Sigmoid colon (tissue), 7 donors: ENCODE measurements around the gene MEAF6. TPM values are rescaled to one million over a fixed set of nuclear protein-coding genes. Genes with fewer than 3 reads are reported as not detected.
A peak's percentile ranks its signal among the peaks of the same experiment; 100 is the strongest.

Source experiments
- DNase-seq: peaks from one replicate; pipeline ENCODE4 v3.0.0-alpha.2; 2019
- H3K27ac ChIP-seq, 4 donors: fragments of 200-600 bp; sonication (generic); one replicate each; pipeline ENCODE4 v1.5.1; 2016 to 2019; ENCODE audit warnings: mild to moderate bottlenecking in 1 of 4
- H3K27me3 ChIP-seq, 3 donors: fragments of 200-600 bp; sonication (generic); one replicate each; pipeline ENCODE4 v1.5.1; 2019; ENCODE audit warnings: mild to moderate bottlenecking in 1 of 3
- H3K36me3 ChIP-seq, 4 donors: fragments of 200-600 bp; sonication (generic); one replicate each; pipeline ENCODE4 v1.5.1; 2016 to 2019
- H3K4me1 ChIP-seq, 4 donors: fragments of 200-600 bp; sonication (generic); one replicate each; pipeline ENCODE4 v1.5.1; 2017 to 2019
- H3K4me3 ChIP-seq, 4 donors: fragments of 200-600 bp; sonication (generic); one replicate each; pipeline ENCODE4 v1.5.1; 2017 to 2019; ENCODE audit warnings: mild to moderate bottlenecking in 2 of 4, moderate library complexity in 1 of 4
- H3K9me3 ChIP-seq, 4 donors: fragments of 200-600 bp in 3 of 4; sonication (generic) in 3 of 4; one replicate each; pipeline versions ENCODE4 v1.5.1 to v1.6.1; 2013 to 2019
- EP300 ChIP-seq, 4 donors: sonication (generic); formaldehyde crosslinking; IDR thresholded peaks; one replicate each; pipeline ENCODE4 v1.6.1; 2017; ENCODE audit warnings: antibody characterized with exemption in 4 of 4
- POLR2A ChIP-seq, 2 donors: fragments of 450-650 bp; IDR thresholded peaks; one replicate each; pipeline ENCODE4 v1.6.1; 2016; ENCODE audit warnings: antibody characterized with exemption in 2 of 2, mild to moderate bottlenecking in 2 of 2, moderate library complexity in 2 of 2
- POLR2AphosphoS5 ChIP-seq, 4 donors: sonication (generic); formaldehyde crosslinking; IDR thresholded peaks; one replicate each; pipeline ENCODE4 v1.6.1; 2017; ENCODE audit warnings: antibody characterized with exemption in 4 of 4
- WGBS, 2 donors: extraction: QIAGEN DNeasy Blood & Tissue Kit; methylation state at CpG; one replicate each; pipeline ENCODE4 v1.1.7; 2013; 5-methylcytosine and 5-hydroxymethylcytosine counted together
- intact Hi-C: fragments of 100-400 bp; cut with DNase I; formaldehyde crosslinking; loops from one replicate; pipeline ENCODE4 v1.15.1; 2023
- polyA plus RNA-seq, 3 donors: library from polyadenylated mRNA; stranded (reverse); fragments of 200-250 nt; gene quantifications; one replicate each; pipeline ENCODE4 v1.2.3, GENCODE V29; 2013
- total RNA-seq, 4 donors: library from RNA; depleted of rRNA; stranded (reverse); fragments of >200 nt; gene quantifications; one replicate each; pipeline ENCODE4 v1.1.0, GENCODE V29; 2016
- TF ChIP-seq, protein P1 (sequence below), 4 experiments: fragments of 450-650 bp in 3 of 4; fragments of 200-600 bp in 1 of 4; IDR thresholded peaks; one replicate each; pipeline ENCODE4 v1.5.1; 2016 to 2019; ENCODE audit warnings: antibody characterized with exemption in 4 of 4, mild to moderate bottlenecking in 3 of 4, moderate library complexity in 2 of 4
- donor health status: healthy with polysubstance abuse.
- donor health status: Bipolar disorder and iron deficiency.
- donor health status: healthy.

Gene MEAF6
- total and polyA plus RNA-seq, 7 donors = 43.0 to 84.5 (median 64.0) TPM

DNA sequence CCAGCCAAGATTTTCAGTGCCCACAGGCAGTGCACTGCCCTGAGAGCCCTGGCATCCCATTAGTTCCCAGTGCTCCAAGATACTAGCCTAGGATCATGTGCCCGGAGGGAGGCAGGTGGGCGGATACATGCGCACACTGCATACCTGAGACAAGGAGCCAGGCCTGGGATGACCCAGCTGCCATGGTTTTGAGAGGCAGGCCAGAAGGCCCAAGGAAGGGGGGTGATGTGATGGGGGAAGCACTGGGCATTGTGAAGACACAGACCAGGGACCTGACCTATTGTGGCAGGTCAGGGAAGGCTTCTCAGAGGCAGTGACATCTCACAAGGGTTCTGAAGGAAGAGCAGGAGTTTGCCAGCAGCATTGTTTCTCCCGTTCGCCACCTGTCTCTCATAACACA, 36.6 kb downstream of the MEAF6 start:
- peaks cover 9 to 36% (median 29%) of the 10 kb centered on the region in 4 donors for H3K36me3 ChIP-seq
- H3K27me3 ChIP-seq = no peaks in the 10 kb centered on the region
- WGBS, 2 donors = 63 to 65% methylated on average over 5 of the region's 5 CpGs
- no peaks in the 10 kb centered on the region for H3K9me3 ChIP-seq
- intact Hi-C loops = loop anchor here (10.0 kb wide), 1 partner anchor 527 kb away; the partner anchor contains the start of gene FHL3
- H3K27ac ChIP-seq = peak overlapping the region; percentile 94 to 99 (median 96)
- DNase-seq = no peak
- no peak for TF ChIP-seq POLR2AphosphoS5 (IDR thresholded peaks at IDR 0.05)
- TF ChIP-seq, protein P1, sequence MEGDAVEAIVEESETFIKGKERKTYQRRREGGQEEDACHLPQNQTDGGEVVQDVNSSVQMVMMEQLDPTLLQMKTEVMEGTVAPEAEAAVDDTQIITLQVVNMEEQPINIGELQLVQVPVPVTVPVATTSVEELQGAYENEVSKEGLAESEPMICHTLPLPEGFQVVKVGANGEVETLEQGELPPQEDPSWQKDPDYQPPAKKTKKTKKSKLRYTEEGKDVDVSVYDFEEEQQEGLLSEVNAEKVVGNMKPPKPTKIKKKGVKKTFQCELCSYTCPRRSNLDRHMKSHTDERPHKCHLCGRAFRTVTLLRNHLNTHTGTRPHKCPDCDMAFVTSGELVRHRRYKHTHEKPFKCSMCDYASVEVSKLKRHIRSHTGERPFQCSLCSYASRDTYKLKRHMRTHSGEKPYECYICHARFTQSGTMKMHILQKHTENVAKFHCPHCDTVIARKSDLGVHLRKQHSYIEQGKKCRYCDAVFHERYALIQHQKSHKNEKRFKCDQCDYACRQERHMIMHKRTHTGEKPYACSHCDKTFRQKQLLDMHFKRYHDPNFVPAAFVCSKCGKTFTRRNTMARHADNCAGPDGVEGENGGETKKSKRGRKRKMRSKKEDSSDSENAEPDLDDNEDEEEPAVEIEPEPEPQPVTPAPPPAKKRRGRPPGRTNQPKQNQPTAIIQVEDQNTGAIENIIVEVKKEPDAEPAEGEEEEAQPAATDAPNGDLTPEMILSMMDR (IDR thresholded peaks at IDR 0.05) = no peak
- TF ChIP-seq EP300 (IDR thresholded peaks at IDR 0.05) = no peak
- no peak for TF ChIP-seq POLR2A (IDR thresholded peaks at IDR 0.05)
- peak overlapping the region in 3 of 4 donors; percentile 77 to 93 (median 80) for H3K4me3 ChIP-seq
- peaks cover 0 to 70% (median 69%) of the 10 kb centered on the region in 4 donors for H3K4me1 ChIP-seq

DNA sequence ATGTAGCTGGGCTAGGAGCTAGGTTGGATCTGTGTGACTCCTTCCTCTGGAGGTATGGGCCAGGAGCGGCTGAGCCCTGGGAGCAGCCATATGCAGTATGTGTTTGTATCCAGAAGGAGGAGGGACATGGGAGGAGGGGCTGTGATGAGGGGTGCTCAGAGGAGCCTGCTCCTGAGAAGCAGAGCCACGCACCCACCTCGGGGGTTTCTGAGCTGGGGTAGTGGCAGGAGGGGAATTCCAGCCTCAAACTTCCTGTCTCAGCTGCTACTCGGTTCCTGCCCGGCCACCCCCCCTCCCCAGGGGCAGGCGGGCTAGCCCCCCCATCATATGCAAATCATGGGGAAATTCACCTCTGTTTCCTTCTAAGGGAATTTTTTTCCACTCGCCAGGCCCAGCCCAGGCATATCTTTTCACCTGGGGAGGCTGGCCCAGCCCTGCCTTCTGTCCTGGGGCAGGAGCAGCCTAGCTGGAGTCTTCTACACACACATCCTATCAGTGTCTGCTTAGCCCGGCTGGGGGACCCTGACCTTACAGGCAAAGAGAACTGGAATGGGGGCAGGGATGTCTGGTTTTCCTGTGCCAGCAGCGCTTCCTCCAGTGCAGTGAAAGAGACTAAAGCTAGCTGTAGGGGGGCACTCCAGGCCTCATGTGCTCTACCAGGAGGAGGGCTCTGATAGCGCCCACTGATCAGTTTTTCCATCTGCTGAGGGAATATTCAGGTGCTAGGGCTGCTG, 37.2 kb downstream of the MEAF6 start:
- intact Hi-C loops = loop anchor here (10.0 kb wide), 1 partner anchor 527 kb away; the partner anchor contains the start of gene FHL3
- TF ChIP-seq POLR2A (IDR thresholded peaks at IDR 0.05) = no peak
- TF ChIP-seq, protein P1 (IDR thresholded peaks at IDR 0.05) = peak in 1 of 4 experiments; percentile 13
- TF ChIP-seq POLR2AphosphoS5 (IDR thresholded peaks at IDR 0.05) = peak in 1 of 4 donors; percentile 17
- WGBS, 2 donors = 7 to 9% methylated on average over 10 of the region's 10 CpGs
- Histone ChIP-seq H3K4me3 (peak overlapping the region; percentile 15 to 93 (median 78)), H3K4me1 (peaks cover 0 to 76% (median 75%) of the 10 kb centered on the region in 4 donors), H3K36me3 (peaks cover 3 to 30% (median 23%) of the 10 kb centered on the region in 4 donors), H3K9me3 (no peaks in the 10 kb centered on the region), H3K27me3 (no peaks in the 10 kb centered on the region), H3K27ac (peak overlapping the region; percentile 94 to 99 (median 96))
- no peak for DNase-seq

DNA sequence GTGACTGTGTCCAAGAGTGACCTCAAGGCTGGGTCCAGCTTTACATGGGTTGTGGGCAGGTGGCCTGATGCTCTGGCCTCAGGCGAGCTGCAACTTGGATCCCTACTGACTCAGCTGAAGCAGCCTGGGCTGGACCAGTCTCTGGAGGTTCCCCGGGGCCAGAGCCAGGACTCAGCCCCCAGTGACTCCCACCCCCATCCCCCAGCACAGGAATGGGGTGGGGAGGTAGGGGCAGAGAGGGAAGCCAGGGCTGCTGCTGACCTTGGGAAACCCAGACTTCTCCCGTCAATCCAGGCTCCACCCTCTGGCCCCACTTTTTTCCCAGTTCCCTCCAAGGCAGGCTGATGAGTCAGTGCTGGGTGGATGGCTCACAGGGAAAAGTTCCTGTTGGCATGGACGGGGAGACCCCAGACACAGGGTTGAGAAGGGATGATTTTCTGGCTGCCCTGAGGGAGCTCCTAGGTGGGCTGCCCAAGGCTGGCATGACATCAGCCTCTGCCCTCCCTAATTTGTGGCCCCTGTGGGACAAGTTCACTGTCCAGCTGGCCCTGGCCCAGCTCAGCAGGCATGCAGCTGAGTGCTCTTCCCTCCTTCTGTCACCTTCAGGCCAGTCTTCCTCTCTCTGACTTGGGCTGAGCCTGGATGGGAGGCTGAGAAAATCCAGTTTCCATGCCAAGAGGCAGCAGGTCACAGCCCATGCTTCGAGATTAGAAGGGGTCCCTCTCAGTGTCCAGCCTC, 37.9 kb downstream of the MEAF6 start:
- Histone ChIP-seq H3K4me1 (peaks cover 0 to 83% (median 82%) of the 10 kb centered on the region in 4 donors), H3K4me3 (peak overlapping the region; percentile 15 to 93 (median 78)), H3K36me3 (peaks cover 0 to 23% (median 15%) of the 10 kb centered on the region in 4 donors), H3K27me3 (no peaks in the 10 kb centered on the region), H3K27ac (peak overlapping the region; percentile 94 to 99 (median 96)), H3K9me3 (no peaks in the 10 kb centered on the region)
- DNase-seq = peak; percentile 94
- WGBS, 2 donors = 3 to 17% methylated on average over 5 of the region's 5 CpGs
- TF ChIP-seq POLR2AphosphoS5 (IDR thresholded peaks at IDR 0.05) = peak; percentile 23 to 81 (median 62)
- peak in 1 of 4 donors; percentile 48 for TF ChIP-seq EP300 (IDR thresholded peaks at IDR 0.05)
- peak in 1 of 2 donors; percentile 21 for TF ChIP-seq POLR2A (IDR thresholded peaks at IDR 0.05)
- TF ChIP-seq, protein P1 (IDR thresholded peaks at IDR 0.05) = no peak
- intact Hi-C loops = loop anchor here (10.0 kb wide), 1 partner anchor 528 kb away; the partner anchor contains the start of gene FHL3

DNA sequence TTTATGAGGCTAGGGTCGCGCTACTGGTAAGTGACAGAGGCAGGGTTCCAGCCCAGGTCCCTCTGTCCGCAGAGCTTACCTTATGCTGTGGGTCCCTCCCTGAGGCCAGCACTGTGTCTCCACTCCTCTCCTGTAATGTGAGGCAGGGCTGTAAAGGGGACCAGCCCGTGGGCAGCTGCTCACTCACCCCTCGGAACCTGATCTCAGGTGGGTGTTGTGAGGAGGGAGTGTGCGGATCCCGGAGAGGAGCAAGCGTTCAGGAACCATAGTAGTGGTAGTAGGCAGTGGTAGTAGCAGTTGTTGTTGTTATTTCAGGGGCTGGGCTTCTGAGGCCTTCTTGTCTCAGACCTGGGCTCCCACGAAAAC, 38.5 kb downstream of the MEAF6 start:
- Histone ChIP-seq H3K4me3 (peak overlapping the region; percentile 15 to 93 (median 78)), H3K27ac (peak overlapping the region; percentile 94 to 99 (median 96)), H3K36me3 (peaks cover 0 to 17% (median 10%) of the 10 kb centered on the region in 4 donors), H3K27me3 (no peaks in the 10 kb centered on the region), H3K4me1 (peaks cover 0 to 89% (median 88%) of the 10 kb centered on the region in 4 donors), H3K9me3 (no peaks in the 10 kb centered on the region)
- 13 to 39% methylated on average over 9 of the region's 9 CpGs for WGBS, 2 donors
- no peak for DNase-seq
- TF ChIP-seq POLR2AphosphoS5 (IDR thresholded peaks at IDR 0.05) = no peak
- TF ChIP-seq, protein P1 (IDR thresholded peaks at IDR 0.05) = no peak
- intact Hi-C loops = loop anchor here (10.0 kb wide), 1 partner anchor 529 kb away; the partner anchor contains the start of gene FHL3
